H1 (cell line): ENCODE measurements around the gene OAS3. TPM values are rescaled to one million over a fixed set of nuclear protein-coding genes. Genes with fewer than 3 reads are reported as not detected.

Source experiments
- CTCF ChIA-PET: fragments of 300-600 bp; sonication (Branson Sonifier 250); formaldehyde crosslinking; loops from one replicate; lab custom pipeline; 2021; ENCODE audit not compliant: partially characterized antibody; lab: Charles Lee
- POLR2A ChIA-PET: fragments of 300-600 bp; sonication (Branson Sonifier 250); formaldehyde crosslinking; loops from one replicate; lab custom pipeline; 2021; ENCODE audit warnings: inconsistent platforms; ENCODE audit not compliant: partially characterized antibody; lab: Charles Lee
- DNase-seq, 2 experiments: peaks; one replicate each; pipeline versions ENCODE4 v3.0.0 to v3.0.0-alpha.2; 2010 to 2022; ENCODE audit warnings: low spot score in 2 of 2, low read depth in 1 of 2, mixed read lengths in 1 of 2
- FAIRE-seq: peaks from 2 replicates; lab custom pipeline; 2011; peaks lifted over from hg19 to GRCh38; lab: Jason Lieb, UNC
- H2AFZ ChIP-seq: 2 replicates; pipeline ENCODE4 v1.8.1; 2012; ENCODE audit warnings: low read length, inconsistent platforms
- H2AK5ac ChIP-seq: 2 replicates; pipeline ENCODE4 v1.6.1; 2013; ENCODE audit warnings: low read depth, low read length
- H2BK120ac ChIP-seq: replicated peaks from 2 replicates; pipeline ENCODE3; 2013; ENCODE audit warnings: low read depth, low read length, inconsistent platforms
- H2BK12ac ChIP-seq: 2 replicates; pipeline ENCODE4 v1.6.1; 2013; ENCODE audit warnings: low read depth, low read length
- H2BK15ac ChIP-seq: 2 replicates; pipeline ENCODE4 v1.6.1; 2013; ENCODE audit warnings: low read length
- H2BK20ac ChIP-seq: 2 replicates; pipeline ENCODE4 v1.6.1; 2013; ENCODE audit warnings: low read length
- H2BK5ac ChIP-seq: 2 replicates; pipeline ENCODE4 v1.6.1; 2013; ENCODE audit warnings: low read depth, low read length
- H3K14ac ChIP-seq: 2 replicates; pipeline ENCODE4 v1.6.1; 2013; ENCODE audit warnings: inconsistent platforms; ENCODE audit not compliant: insufficient read length
- H3K18ac ChIP-seq: 2 replicates; pipeline ENCODE4 v1.6.1; 2013; ENCODE audit warnings: low read length; ENCODE audit errors: extremely low read depth
- H3K23ac ChIP-seq: 2 replicates; pipeline ENCODE4 v1.6.1; 2013; ENCODE audit warnings: inconsistent platforms; ENCODE audit not compliant: insufficient read length
- H3K23me2 ChIP-seq: 2 replicates; pipeline ENCODE4 v1.6.1; 2013; ENCODE audit warnings: low read depth, low read length
- H3K27ac ChIP-seq: 2 replicates; pipeline ENCODE4 v1.6.1; 2011; ENCODE audit warnings: low read depth, low read length, inconsistent platforms
- H3K27me3 ChIP-seq, 4 experiments: replicated peaks in 1 of 4; 1 replicate in 1 of 4; 2 replicates in 3 of 4; pipeline versions ENCODE4 v1.6.1 to v1.8.1; 2011 to 2013; ENCODE audit warnings: low read length in 3 of 4, mild to moderate bottlenecking in 3 of 4, inconsistent platforms in 2 of 4, mixed read lengths in 2 of 4, moderate library complexity in 1 of 4; ENCODE audit not compliant: control insufficient read depth in 3 of 4, insufficient read depth in 3 of 4; ENCODE audit errors: extremely low read depth in 1 of 4
- H3K36me3 ChIP-seq, 4 experiments: 2 replicates each; pipeline versions ENCODE4 v1.6.1 to v1.8.1; 2011 to 2013; ENCODE audit warnings: mild to moderate bottlenecking in 4 of 4, low read length in 3 of 4, moderate library complexity in 2 of 4, control low read depth in 1 of 4, inconsistent platforms in 1 of 4; ENCODE audit not compliant: insufficient read depth in 4 of 4, control insufficient read depth in 2 of 4
- H3K4ac ChIP-seq: replicated peaks from 2 replicates; pipeline ENCODE3; 2013; ENCODE audit warnings: low read length, low read depth, mixed read lengths, inconsistent platforms; ENCODE audit not compliant: insufficient read length
- H3K4me1 ChIP-seq, 4 experiments: replicated peaks in 1 of 4; 1 replicate in 1 of 4; 2 replicates in 3 of 4; pipeline versions ENCODE4 v1.6.1 to v1.8.1; 2011 to 2013; ENCODE audit warnings: low read length in 3 of 4, inconsistent platforms in 2 of 4, mixed read lengths in 1 of 4; ENCODE audit not compliant: insufficient read depth in 4 of 4, control insufficient read depth in 3 of 4
- H3K4me2 ChIP-seq, 2 experiments: 2 replicates each; pipeline versions ENCODE4 v1.6.1 to v1.8.1; 2011 to 2013; ENCODE audit warnings: low read depth in 2 of 2, low read length in 2 of 2, control low read depth in 1 of 2, inconsistent platforms in 1 of 2, mild to moderate bottlenecking in 1 of 2; ENCODE audit not compliant: insufficient read depth in 1 of 2
- H3K4me3 ChIP-seq, 4 experiments: fragments of 200-600, 300-600 bp in 1 of 4; sonication (generic), shearing (Covaris generic), sonication (Bioruptor Twin) in 1 of 4; 2 replicates each; pipeline versions ENCODE4 v1.5.1 to v1.8.1; 2011 to 2016; ENCODE audit warnings: low read length in 4 of 4, low read depth in 3 of 4, control low read depth in 2 of 4, inconsistent platforms in 2 of 4, mild to moderate bottlenecking in 2 of 4, mixed read lengths in 1 of 4, moderate library complexity in 1 of 4; ENCODE audit not compliant: insufficient read depth in 2 of 4; ENCODE audit errors: extremely low read depth in 1 of 4
- H3K56ac ChIP-seq: replicated peaks from 2 replicates; pipeline ENCODE3; 2013; ENCODE audit warnings: low read depth, mild to moderate bottlenecking, mixed read lengths, low read length, inconsistent platforms; ENCODE audit not compliant: insufficient read length
- H3K79me1 ChIP-seq: 2 replicates; pipeline ENCODE4 v1.6.1; 2013; ENCODE audit warnings: low read depth, low read length, control low read depth
- H3K79me2 ChIP-seq, 2 experiments: 2 replicates each; pipeline versions ENCODE4 v1.6.1 to v1.8.1; 2012 to 2013; ENCODE audit warnings: low read length in 2 of 2, mild to moderate bottlenecking in 2 of 2, inconsistent platforms in 1 of 2; ENCODE audit not compliant: insufficient read depth in 2 of 2, control insufficient read depth in 1 of 2
- H3K9ac ChIP-seq, 4 experiments: replicated peaks in 1 of 4; 1 replicate in 1 of 4; 2 replicates in 3 of 4; pipeline versions ENCODE4 v1.6.1 to v1.8.1; 2011 to 2013; ENCODE audit warnings: low read depth in 3 of 4, low read length in 3 of 4, control low read depth in 2 of 4, mild to moderate bottlenecking in 2 of 4, moderate library complexity in 2 of 4, inconsistent platforms in 1 of 4; ENCODE audit errors: extremely low read depth in 1 of 4
- H3K9me3 ChIP-seq, 2 experiments: 2 replicates each; pipeline versions ENCODE4 v1.6.1 to v1.8.1; 2012 to 2013; ENCODE audit warnings: mild to moderate bottlenecking in 2 of 2, moderate library complexity in 2 of 2, control low read depth in 1 of 2, inconsistent platforms in 1 of 2, low read depth in 1 of 2, low read length in 1 of 2, mixed read lengths in 1 of 2; ENCODE audit not compliant: insufficient read depth in 2 of 2
- H4K20me1 ChIP-seq, 2 experiments: replicated peaks in 1 of 2; 2 replicates each; pipeline versions ENCODE3 to v1.8.1; 2011 to 2013; ENCODE audit warnings: inconsistent platforms in 2 of 2, low read length in 2 of 2, mild to moderate bottlenecking in 1 of 2; ENCODE audit not compliant: insufficient read depth in 2 of 2, control insufficient read depth in 1 of 2
- H4K5ac ChIP-seq: 2 replicates; pipeline ENCODE4 v1.6.1; 2013; ENCODE audit warnings: low read length, low read depth, mixed read lengths, inconsistent platforms; ENCODE audit not compliant: insufficient read length
- H4K8ac ChIP-seq: 2 replicates; pipeline ENCODE4 v1.8.0; 2013; ENCODE audit warnings: mild to moderate bottlenecking, moderate library complexity, low read length, inconsistent platforms; ENCODE audit not compliant: insufficient read depth; ENCODE audit errors: extremely low read depth
- H4K91ac ChIP-seq: replicated peaks from 2 replicates; pipeline ENCODE3; 2013; ENCODE audit warnings: low read length, mixed read lengths, inconsistent platforms; ENCODE audit not compliant: insufficient read length
- BCL11A ChIP-seq, 2 experiments: IDR thresholded peaks; one replicate each; pipeline ENCODE4 v1.6.1; 2011; ENCODE audit warnings: low read depth in 2 of 2, low read length in 2 of 2, mild to moderate bottlenecking in 2 of 2
- CBX8 ChIP-seq: fragments of 300-800, 300-1000 bp; sonication (generic); IDR thresholded peaks from 2 replicates; pipeline ENCODE4 v1.7.1; 2016; ENCODE audit warnings: low read depth, low read length, borderline replicate concordance
- NRF1 ChIP-seq: IDR thresholded peaks from 2 replicates; pipeline ENCODE4 v1.6.1; 2011; ENCODE audit warnings: mild to moderate bottlenecking, low read depth, low read length, improper control_type of control experiment
- RBBP5 ChIP-seq: IDR thresholded peaks from 2 replicates; pipeline ENCODE4 v1.7.1; 2012; ENCODE audit warnings: low read depth, mild to moderate bottlenecking, inconsistent platforms, low read length, moderate library complexity, borderline replicate concordance
- WGBS, 2 experiments: shearing (Covaris generic) in 1 of 2; methylation state at CpG; one replicate each; pipeline versions ENCODE4 v1.1.6 to v1.1.7; 2013 to 2015; ENCODE audit warnings: low lambda C conversion rate in 2 of 2, mixed read lengths in 2 of 2, inconsistent platforms in 1 of 2, low coverage in 1 of 2, missing lambda C conversion rate in 1 of 2; ENCODE audit not compliant: insufficient replicate concordance in 2 of 2, insufficient coverage in 1 of 2, insufficient read length in 1 of 2; ENCODE audit errors: extremely low coverage in 1 of 2, missing lambda C conversion rate in 1 of 2; 5-methylcytosine and 5-hydroxymethylcytosine counted together
- polyA plus RNA-seq, 7 experiments: library from polyadenylated mRNA; depleted of rRNA in 3 of 7; stranded (reverse) in 5 of 7; unstranded in 2 of 7; fragments of >200 nt in 5 of 7; fragments of 200-250 nt in 2 of 7; gene quantifications; 1 replicate in 5 of 7; 2 replicates in 1 of 7; 4 replicates in 1 of 7; pipeline versions ENCODE4 v1.2.1 to v1.2.3, GENCODE V29; 2011 to 2013; ENCODE audit warnings: missing spikeins in 2 of 7, mixed read lengths in 2 of 7
- total RNA-seq: library from RNA; stranded (reverse); fragmentation: NEBNext Ultra II Directional; extraction: Animal tissue kit (Norgen Biotek cat#: 25700); gene quantifications from 2 replicates; pipeline ENCODE4 v1.2.1, GENCODE V29; 2021

Gene OAS3
- total and polyA plus RNA-seq, 2 of the 8 experiments (the other 6 are each of a cell fraction or from before 2014, with no cell fraction given) = 0.73 to 3.7 TPM

DNA sequence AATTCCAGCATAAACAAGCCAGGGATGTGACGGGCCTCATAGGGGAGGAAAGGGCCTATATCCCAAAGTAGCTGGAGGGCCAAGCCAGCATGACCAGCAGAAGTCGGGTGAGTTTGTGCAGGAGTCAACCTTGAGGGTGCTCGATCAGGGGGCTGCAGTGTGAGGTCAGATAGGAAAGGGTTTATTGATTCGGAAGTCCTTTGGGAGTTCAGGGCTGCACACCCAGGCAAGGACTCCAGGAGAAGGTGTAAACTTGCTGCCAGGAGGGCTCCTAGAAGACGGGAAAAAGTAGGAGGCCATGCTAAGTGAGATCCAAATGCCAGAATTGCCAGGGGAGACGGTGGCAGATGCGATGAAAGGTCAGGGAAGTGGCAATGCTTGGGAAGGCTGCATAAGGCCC, 36.6 kb downstream of the OAS3 start:
- Histone ChIP-seq H3K14ac (no peak overlapping the region), H3K23me2 (no peaks in the 10 kb centered on the region), H3K9ac (no peak overlapping the region), H2BK12ac (no peak overlapping the region), H4K8ac (no peak overlapping the region), H2BK5ac (no peak overlapping the region), H3K27ac (no peak overlapping the region), H4K91ac (no peak overlapping the region), H4K5ac (no peak overlapping the region), H2BK120ac (no peak overlapping the region), H3K79me2 (no peaks in the 10 kb centered on the region), H2BK15ac (no peak overlapping the region), H3K4me2 (no peak overlapping the region), H3K56ac (no peak overlapping the region), H2AFZ (no peak overlapping the region), H3K18ac (no peak overlapping the region), H3K4ac (no peak overlapping the region), H3K36me3 (no peaks in the 10 kb centered on the region), H3K4me1 (peaks cover 0 to 5% (median 0%) of the 10 kb centered on the region in 4 experiments; a peak in 1 of 7 replicates), H3K27me3 (no peaks in the 10 kb centered on the region; a peak in 2 of 7 replicates), H3K4me3 (no peak overlapping the region)
- DNase-seq (no peak), FAIRE-seq (no peak)
- ChIA-PET CTCF (interaction anchor here (0.8 to 1.6 kb wide), 3 partner anchors 10 to 18 kb away, joined by 3 to 11 read pairs (median 5); no protein-coding TSS in a partner anchor), POLR2A (no interaction called here)
- 84% methylated on average over 7 of the region's 7 CpGs; no CpG with 5 or more reads in 1 of the 2 experiments for WGBS, 2 experiments
- no peak for TF ChIP-seq NRF1
- no peak for TF ChIP-seq RBBP5
- TF ChIP-seq BCL11A (IDR thresholded peaks at IDR 0.05; ENCODE audit: low read depth in 2 of 2, low read length in 2 of 2) = no peak
- no peak for TF ChIP-seq CBX8
- TF ChIP-seq, all 59 proteins: peak for 0
- Histone ChIP-seq H3K23ac (no peak overlapping the region), H2AK5ac (no peak overlapping the region), H3K79me1 (no peaks in the 10 kb centered on the region), H2BK20ac (no peak overlapping the region), H3K9me3 (no peaks in the 10 kb centered on the region), H4K20me1 (peaks cover 0 to under 1% of the 10 kb centered on the region in 2 experiments)
